Measurements from ENCODE around the gene PDAP1. TPM values are rescaled to one million over a fixed set of nuclear protein-coding genes. Genes with fewer than 3 reads are reported as not detected.
"Not testable (repeated sequence)": the region's sequence is repeated elsewhere in the genome, so short reads cannot be mapped to it uniquely, and the experiment has no call there.

The PDAP1 gene
- total and polyA plus RNA-seq, 9 donors, result 64.8 to 155 (median 138) TPM

DNA sequence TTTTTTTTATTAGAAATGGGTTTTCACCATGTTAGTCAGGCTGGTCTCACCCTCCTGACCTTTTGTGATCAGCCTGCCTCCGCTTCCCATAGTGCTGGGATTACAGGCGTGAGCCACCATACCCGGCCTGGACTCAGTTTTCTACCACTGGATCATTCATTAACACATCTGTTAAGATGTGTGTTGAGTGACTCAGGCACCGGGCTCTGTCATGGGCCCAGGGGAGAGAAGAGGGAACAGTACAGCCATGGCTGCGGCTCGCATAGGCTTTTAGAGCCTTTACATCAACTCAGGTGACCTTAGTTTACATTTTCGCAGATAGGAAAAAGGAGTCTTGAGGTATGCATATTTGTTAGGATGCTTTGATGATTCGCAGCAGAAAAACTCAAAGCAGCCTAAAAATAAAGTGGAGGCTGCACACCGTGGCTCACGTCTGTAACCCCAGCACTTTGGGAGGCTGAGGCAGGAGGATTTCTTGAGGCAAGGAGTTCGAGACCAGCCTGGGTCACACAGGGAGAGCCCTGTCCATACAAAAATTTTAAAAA is 36.9 kb downstream of the PDAP1 start:
- DNase-seq, result no peak
- Histone ChIP-seq H3K4me1 (ENCODE audit: control insufficient read depth, insufficient read depth, low read length) (peaks cover 17% of the 10 kb centered on the region), H3K9me3 (replicated peaks; ENCODE audit: control insufficient read depth, low read depth, low read length) (no peaks in the 10 kb centered on the region), H3K27ac (ENCODE audit: low read length) (no peak overlapping the region), H3K27me3 (ENCODE audit: control insufficient read depth, insufficient read depth, low read length) (no peaks in the 10 kb centered on the region), H3K4me3 (ENCODE audit: low read length) (no peak overlapping the region), H3K36me3 (ENCODE audit: control insufficient read depth, insufficient read depth, low read length) (peaks cover 16% of the 10 kb centered on the region)
- 93% methylated on average over 7 of the region's 11 CpGs for WGBS (ENCODE audit: insufficient coverage)

DNA sequence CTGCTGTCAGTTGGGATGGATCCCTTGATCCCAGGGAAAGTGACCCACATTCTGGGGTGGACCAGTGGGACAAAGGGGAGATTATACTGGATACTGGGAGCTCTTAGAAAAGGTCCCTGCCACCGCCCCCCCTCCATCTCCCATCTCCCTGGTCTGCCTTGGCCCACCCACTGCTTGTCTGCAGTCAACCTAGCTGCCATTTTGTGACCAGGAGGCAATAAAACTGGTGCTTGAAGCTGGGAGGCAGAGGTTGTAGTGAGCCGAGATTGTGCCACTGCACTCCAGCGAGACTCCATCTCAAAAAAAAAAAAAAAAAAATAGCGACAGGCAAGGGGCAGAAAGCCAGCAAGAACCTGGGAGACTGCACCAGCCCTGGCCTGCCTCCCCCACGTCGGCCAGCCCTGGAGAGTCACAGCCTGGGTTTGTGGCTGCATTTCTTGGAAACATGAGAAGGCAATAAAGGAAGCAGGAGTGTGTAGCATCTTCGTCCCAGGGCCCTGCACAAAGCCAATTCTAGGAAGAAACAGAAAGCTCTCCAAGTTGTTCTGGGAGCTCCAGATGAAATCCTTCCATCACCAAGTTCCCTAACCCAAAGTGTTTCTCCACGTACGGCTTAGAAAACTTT is 38.5 kb downstream of the PDAP1 start:
- H3K9me3 ChIP-seq (replicated peaks; ENCODE audit: control insufficient read depth, low read depth, low read length), result no peaks in the 10 kb centered on the region
- peak; percentile 89 for DNase-seq
- no peak overlapping the region for H3K4me3 ChIP-seq (ENCODE audit: low read length)
- no peaks in the 10 kb centered on the region for H3K27me3 ChIP-seq (ENCODE audit: control insufficient read depth, insufficient read depth, low read length)
- H3K36me3 ChIP-seq (ENCODE audit: control insufficient read depth, insufficient read depth, low read length), result peaks cover 28% of the 10 kb centered on the region
- peaks cover 13% of the 10 kb centered on the region for H3K4me1 ChIP-seq (ENCODE audit: control insufficient read depth, insufficient read depth, low read length)
- WGBS (ENCODE audit: insufficient coverage), result 15% methylated on average over 7 of the region's 9 CpGs
- peak overlapping the region; percentile 55 for H3K27ac ChIP-seq (ENCODE audit: low read length)

DNA sequence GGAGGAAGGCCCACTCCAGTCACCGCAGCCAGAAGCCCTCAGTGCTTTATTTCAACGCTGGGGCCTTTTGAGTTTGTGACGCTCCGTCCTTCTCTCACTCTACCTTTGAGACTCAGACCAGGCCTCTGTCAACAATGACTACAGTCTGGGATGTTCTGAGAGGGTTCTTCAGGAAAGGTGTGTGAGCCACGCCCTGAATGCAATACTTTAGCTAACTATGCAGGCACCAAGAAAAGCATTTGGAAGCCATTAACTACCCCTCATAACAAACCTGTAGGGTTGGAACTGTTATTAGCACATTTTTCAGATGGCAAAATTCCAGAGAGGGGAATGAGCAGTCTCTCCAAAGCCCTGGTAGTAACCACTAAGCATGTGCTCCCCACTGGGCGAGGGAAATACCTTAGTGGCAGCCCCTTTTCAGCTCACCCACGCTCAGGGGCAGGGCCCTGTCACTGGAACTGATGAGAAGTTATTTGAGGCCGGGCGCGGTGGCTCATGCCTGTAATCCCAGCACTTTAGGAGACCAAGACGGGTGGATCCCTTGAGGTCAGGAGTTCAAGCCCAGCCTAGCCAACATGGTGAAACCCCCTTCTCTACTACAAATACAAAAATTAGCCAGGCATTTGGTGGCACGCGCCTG is 39.5 kb downstream of the PDAP1 start:
- H3K4me1 ChIP-seq (ENCODE audit: control insufficient read depth, insufficient read depth, low read length), result peaks cover 13% of the 10 kb centered on the region
- no peaks in the 10 kb centered on the region for H3K27me3 ChIP-seq (ENCODE audit: control insufficient read depth, insufficient read depth, low read length)
- no peak overlapping the region for H3K27ac ChIP-seq (ENCODE audit: low read length)
- H3K36me3 ChIP-seq (ENCODE audit: control insufficient read depth, insufficient read depth, low read length), result peaks cover 38% of the 10 kb centered on the region
- H3K4me3 ChIP-seq (ENCODE audit: low read length), result no peak overlapping the region
- WGBS (ENCODE audit: insufficient coverage), result 86% methylated on average over 7 of the region's 13 CpGs
- no peaks in the 10 kb centered on the region for H3K9me3 ChIP-seq (replicated peaks; ENCODE audit: control insufficient read depth, low read depth, low read length)
- DNase-seq, result no peak

DNA sequence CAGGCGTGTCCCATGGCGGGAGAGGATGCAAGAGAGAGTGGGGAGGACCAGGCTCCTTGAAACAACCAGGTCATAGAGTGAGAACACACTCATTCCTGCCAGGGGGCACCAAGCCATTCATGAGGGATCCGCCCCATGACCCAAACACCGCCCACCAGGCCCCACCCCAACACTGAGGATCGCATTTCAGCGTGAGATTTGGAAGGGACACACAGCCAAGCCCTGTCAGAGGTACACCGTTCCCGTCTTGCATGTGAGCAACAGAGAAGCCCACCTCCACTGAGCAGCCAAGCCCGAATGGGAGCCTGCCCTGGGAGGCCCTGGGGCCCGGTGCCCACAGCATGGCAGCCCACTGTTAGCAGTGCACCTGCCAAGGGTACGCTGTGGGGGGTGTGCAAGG is 41.8 kb downstream of the PDAP1 start:
- DNase-seq, result no peak
- Histone ChIP-seq H3K4me1 (ENCODE audit: control insufficient read depth, insufficient read depth, low read length) (peaks cover 8% of the 10 kb centered on the region), H3K36me3 (ENCODE audit: control insufficient read depth, insufficient read depth, low read length) (peaks cover 56% of the 10 kb centered on the region), H3K9me3 (replicated peaks; ENCODE audit: control insufficient read depth, low read depth, low read length) (no peaks in the 10 kb centered on the region), H3K4me3 (ENCODE audit: low read length) (no peak overlapping the region), H3K27me3 (ENCODE audit: control insufficient read depth, insufficient read depth, low read length) (no peaks in the 10 kb centered on the region), H3K27ac (ENCODE audit: low read length) (no peak overlapping the region)
- WGBS (ENCODE audit: insufficient coverage), result 69% methylated on average over 6 of the region's 11 CpGs

DNA sequence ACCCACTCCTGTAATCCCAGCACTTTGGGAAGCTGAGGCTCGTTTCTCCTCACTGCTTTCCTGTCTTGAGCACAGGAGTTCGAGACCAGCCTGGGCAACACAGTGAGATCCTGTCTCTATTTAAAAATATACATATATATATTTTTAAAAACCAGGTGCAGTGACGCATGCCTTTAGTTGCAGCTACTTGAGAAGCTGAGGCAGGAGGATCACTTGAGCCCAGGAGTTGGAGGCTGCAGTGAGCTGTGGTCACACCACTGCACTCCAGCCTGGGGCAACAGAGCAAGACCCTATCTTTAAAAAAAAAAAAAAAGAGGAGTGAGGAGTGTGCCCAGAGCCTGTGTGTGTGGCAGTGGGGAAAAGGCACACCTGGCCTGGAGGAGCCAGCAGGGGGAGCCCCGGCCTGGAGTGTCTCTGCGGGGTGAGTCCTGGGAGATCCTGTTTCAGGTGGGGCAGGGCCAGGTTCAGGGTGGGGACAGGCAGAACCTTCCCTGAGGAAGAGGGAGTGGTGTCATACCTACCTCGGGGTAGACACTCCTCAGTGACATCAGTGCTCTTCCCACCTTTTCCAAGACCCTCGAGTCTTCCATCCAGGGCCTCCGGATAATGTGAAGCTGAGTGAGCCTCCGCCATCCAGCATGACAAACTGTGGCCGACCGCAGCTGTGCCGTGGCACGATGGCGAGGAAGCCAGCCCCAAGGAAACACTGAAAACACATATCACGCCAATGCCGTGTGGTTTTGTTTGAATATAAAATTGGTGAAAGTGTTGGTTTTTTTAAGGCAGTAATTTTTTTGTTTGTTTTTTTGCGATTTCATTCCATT is 42.9 kb downstream of the PDAP1 start:
- H3K4me1 ChIP-seq (ENCODE audit: control insufficient read depth, insufficient read depth, low read length), result peaks cover 8% of the 10 kb centered on the region
- DNase-seq, result no peak
- peaks cover 66% of the 10 kb centered on the region for H3K36me3 ChIP-seq (ENCODE audit: control insufficient read depth, insufficient read depth, low read length)
- WGBS (ENCODE audit: insufficient coverage), result 87% methylated on average over 11 of the region's 17 CpGs
- no peaks in the 10 kb centered on the region for H3K9me3 ChIP-seq (replicated peaks; ENCODE audit: control insufficient read depth, low read depth, low read length)
- no peak overlapping the region for H3K4me3 ChIP-seq (ENCODE audit: low read length)
- no peak overlapping the region for H3K27ac ChIP-seq (ENCODE audit: low read length)
- no peaks in the 10 kb centered on the region for H3K27me3 ChIP-seq (ENCODE audit: control insufficient read depth, insufficient read depth, low read length)

DNA sequence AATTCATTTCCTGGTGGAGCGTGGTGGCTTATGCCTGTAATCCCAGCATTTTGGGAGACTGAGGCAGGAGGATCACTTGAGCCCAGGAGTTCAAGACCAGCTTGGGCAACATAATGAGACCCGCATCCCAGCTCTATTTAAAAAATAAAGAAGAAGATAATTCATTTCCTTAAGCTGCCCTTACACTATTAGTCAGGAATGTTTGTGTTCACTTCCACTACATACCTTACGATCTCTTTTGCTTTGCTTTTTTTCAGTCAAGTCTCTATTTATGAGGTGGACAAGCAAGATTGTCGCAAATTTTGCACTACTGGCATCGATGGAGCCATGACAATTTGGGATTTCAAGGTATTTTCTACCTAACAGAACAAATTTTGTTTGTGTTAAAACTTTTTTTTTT is 45.1 kb downstream of the PDAP1 start:
- Histone ChIP-seq H3K36me3 (ENCODE audit: control insufficient read depth, insufficient read depth, low read length) (peaks cover 79% of the 10 kb centered on the region), H3K9me3 (replicated peaks; ENCODE audit: control insufficient read depth, low read depth, low read length) (no peaks in the 10 kb centered on the region), H3K4me1 (ENCODE audit: control insufficient read depth, insufficient read depth, low read length) (no peaks in the 10 kb centered on the region), H3K27ac (ENCODE audit: low read length) (no peak overlapping the region), H3K4me3 (ENCODE audit: low read length) (no peak overlapping the region), H3K27me3 (ENCODE audit: control insufficient read depth, insufficient read depth, low read length) (no peaks in the 10 kb centered on the region)
- DNase-seq, result no peak
- WGBS (ENCODE audit: insufficient coverage), result 100% methylated on average over 1 of the region's 5 CpGs

DNA sequence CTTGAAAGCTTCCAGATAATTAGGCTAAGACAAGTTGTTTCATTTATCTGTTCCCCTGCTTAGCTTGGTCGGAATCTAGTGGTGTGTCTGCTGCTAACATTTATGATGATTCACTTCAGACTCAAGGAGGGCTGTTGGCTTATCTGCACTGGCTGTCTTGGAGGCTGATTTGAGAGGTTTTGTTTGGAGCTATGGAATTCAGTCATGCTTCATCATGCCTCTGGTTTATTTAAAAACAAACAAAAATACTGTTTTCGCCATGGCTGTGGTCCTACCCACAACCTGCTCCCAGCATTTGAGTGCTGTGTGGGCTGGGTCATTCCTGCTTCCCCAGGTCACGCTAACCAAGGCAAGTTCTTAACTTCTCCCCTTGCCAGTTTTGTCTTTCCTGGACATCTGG is 45.6 kb downstream of the PDAP1 start:
- Histone ChIP-seq H3K4me1 (ENCODE audit: control insufficient read depth, insufficient read depth, low read length) (no peaks in the 10 kb centered on the region), H3K27ac (ENCODE audit: low read length) (no peak overlapping the region), H3K4me3 (ENCODE audit: low read length) (no peak overlapping the region), H3K27me3 (ENCODE audit: control insufficient read depth, insufficient read depth, low read length) (no peaks in the 10 kb centered on the region), H3K36me3 (ENCODE audit: control insufficient read depth, insufficient read depth, low read length) (peaks cover 84% of the 10 kb centered on the region), H3K9me3 (replicated peaks; ENCODE audit: control insufficient read depth, low read depth, low read length) (no peaks in the 10 kb centered on the region)
- no CpG with 5 or more reads among the region's 3 CpGs for WGBS (ENCODE audit: insufficient coverage)
- DNase-seq, result no peak

DNA sequence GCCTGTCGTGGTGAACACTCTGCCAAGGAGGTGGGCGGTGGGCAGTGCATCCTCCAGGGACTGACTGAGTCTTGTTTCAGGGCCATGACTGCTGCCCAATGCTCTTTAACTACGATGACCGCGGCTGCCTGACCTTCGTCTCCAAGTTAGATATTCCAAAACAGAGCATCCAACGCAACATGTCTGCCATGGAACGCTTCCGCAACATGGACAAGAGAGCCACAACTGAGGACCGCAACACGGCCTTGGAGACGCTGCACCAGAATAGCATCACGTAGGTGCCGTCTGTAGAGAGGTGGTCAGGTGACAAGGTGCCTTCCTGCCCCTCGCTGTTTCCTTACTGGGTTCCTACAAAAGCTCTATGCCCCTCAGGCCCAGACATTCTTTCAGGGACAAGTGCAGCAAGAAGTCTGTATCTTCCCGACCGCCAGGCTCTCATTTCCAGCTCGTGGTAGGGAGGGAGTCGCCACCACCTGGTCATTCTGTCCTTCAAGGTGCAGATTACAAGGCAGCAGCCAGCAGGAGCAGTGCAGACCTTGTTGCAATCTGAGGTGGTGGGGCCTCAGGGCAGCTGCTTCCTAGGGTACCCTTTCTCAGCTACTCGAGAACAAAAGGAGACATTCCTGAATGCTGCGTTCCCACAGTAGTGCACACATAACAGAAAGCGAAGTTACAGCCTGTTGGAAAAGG is 48.8 kb downstream of the PDAP1 start:
- Histone ChIP-seq H3K9me3 (replicated peaks; ENCODE audit: control insufficient read depth, low read depth, low read length) (no peaks in the 10 kb centered on the region), H3K4me1 (ENCODE audit: control insufficient read depth, insufficient read depth, low read length) (no peaks in the 10 kb centered on the region), H3K27ac (ENCODE audit: low read length) (no peak overlapping the region), H3K27me3 (ENCODE audit: control insufficient read depth, insufficient read depth, low read length) (no peaks in the 10 kb centered on the region), H3K4me3 (ENCODE audit: low read length) (no peak overlapping the region), H3K36me3 (ENCODE audit: control insufficient read depth, insufficient read depth, low read length) (peaks cover 79% of the 10 kb centered on the region)
- DNase-seq, result no peak
- 88% methylated on average over 19 of the region's 22 CpGs for WGBS (ENCODE audit: insufficient coverage)

DNA sequence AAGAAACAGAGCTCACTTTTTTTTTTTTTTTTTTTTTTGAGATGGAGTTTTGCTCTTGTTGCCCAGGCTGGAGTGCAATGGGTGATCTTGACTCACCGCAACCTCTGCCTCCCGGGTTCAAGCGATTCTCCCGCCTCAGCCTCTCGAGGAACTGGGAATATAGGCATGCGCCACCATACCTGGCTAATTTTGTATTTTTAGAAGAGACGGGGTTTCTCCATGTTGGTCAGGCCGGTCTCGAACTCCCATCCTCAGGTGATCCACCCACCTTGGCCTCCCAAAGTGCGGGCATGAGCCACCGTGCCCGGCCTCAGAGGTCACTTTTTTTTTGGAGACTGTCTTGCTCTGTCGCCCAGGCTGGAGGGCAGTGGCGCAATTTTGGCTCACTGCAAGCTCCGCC is 49.9 kb downstream of the PDAP1 start:
- H3K27ac ChIP-seq (ENCODE audit: low read length), result not testable (repeated sequence)
- 99% methylated on average over 10 of the region's 15 CpGs for WGBS (ENCODE audit: insufficient coverage)

More for the DNA sequence above, 49.9 kb downstream of the PDAP1 start:
- not testable (repeated sequence) for H3K4me1 ChIP-seq (ENCODE audit: control insufficient read depth, insufficient read depth, low read length); H3K4me3 ChIP-seq (ENCODE audit: low read length); H3K9me3 ChIP-seq (replicated peaks; ENCODE audit: control insufficient read depth, low read depth, low read length); H3K27me3 ChIP-seq (ENCODE audit: control insufficient read depth, insufficient read depth, low read length); DNase-seq
- H3K36me3 ChIP-seq (ENCODE audit: control insufficient read depth, insufficient read depth, low read length), result peaks cover 75% of the 10 kb centered on the region

Measured in muscle of leg (tissue), 11 donors.